ENCODE results near the gene LRRC31. TPM values are rescaled to one million over a fixed set of nuclear protein-coding genes. Genes with fewer than 3 reads are reported as not detected.

The LRRC31 gene
- total RNA-seq, 4 donors from 2014 or later: 18.0 to 67.6 (median 44.0) TPM

DNA sequence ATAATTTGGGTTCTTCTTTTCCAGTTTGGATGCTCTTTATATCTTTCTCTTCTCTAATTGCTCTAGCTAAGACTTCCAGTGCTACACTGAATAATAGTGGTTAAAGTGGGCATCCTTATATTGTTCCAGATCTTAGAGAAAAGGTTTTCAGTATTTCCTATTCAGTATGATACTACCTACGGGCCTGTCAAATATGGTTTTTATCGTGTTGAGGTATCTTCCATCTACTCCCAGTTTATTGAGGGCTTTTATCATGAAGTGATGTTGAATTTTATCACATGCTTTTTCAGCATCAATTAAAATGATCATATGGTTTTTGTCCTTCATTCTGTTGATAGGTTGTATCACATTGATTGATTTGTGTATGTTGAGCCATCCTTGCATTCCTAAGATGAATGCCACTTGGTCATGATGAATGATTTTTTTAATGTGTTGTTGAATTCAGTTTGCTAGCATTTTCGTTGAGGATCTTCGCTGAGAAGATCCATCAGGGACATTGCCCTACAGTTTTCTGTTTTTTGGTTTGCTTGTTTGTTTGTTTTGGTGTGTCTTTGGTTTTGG is 54.1 kb downstream of the LRRC31 start:
- Histone ChIP-seq H3K27ac (no peak overlapping the region), H3K4me3 (no peak overlapping the region), H3K27me3 (no peaks in the 10 kb centered on the region), H3K36me3 (no peaks in the 10 kb centered on the region), H3K4me1 (peaks cover 0 to 30% (median 14%) of the 10 kb centered on the region in 4 donors), H3K9me3 (peaks cover 0 to 9% of the 10 kb centered on the region in 2 donors)
- intact Hi-C loops (cut with DNase I; ENCODE audit: low total_unique reads) (no loop called here), in situ Hi-C loops (cut with MboI; ENCODE audit: low pct_ligation_motif_present in 1 of 4, low pct_unique_long_range_greater_than_20kb in 1 of 4, low sequenced_read_pairs in 3 of 4) (no loop called here)
- no peak for DNase-seq
- WGBS, 2 donors (ENCODE audit: low coverage in 1 of 2): 89 to 96% methylated on average over 4 of the region's 4 CpGs
- TF ChIP-seq POLR2AphosphoS5 (IDR thresholded peaks at IDR 0.05) (no peak), POLR2A (IDR thresholded peaks at IDR 0.05) (no peak), EP300 (IDR thresholded peaks at IDR 0.05; ENCODE audit: low read depth) (no peak)
- TF ChIP-seq, protein P1, sequence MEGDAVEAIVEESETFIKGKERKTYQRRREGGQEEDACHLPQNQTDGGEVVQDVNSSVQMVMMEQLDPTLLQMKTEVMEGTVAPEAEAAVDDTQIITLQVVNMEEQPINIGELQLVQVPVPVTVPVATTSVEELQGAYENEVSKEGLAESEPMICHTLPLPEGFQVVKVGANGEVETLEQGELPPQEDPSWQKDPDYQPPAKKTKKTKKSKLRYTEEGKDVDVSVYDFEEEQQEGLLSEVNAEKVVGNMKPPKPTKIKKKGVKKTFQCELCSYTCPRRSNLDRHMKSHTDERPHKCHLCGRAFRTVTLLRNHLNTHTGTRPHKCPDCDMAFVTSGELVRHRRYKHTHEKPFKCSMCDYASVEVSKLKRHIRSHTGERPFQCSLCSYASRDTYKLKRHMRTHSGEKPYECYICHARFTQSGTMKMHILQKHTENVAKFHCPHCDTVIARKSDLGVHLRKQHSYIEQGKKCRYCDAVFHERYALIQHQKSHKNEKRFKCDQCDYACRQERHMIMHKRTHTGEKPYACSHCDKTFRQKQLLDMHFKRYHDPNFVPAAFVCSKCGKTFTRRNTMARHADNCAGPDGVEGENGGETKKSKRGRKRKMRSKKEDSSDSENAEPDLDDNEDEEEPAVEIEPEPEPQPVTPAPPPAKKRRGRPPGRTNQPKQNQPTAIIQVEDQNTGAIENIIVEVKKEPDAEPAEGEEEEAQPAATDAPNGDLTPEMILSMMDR (IDR thresholded peaks at IDR 0.05): no peak

DNA sequence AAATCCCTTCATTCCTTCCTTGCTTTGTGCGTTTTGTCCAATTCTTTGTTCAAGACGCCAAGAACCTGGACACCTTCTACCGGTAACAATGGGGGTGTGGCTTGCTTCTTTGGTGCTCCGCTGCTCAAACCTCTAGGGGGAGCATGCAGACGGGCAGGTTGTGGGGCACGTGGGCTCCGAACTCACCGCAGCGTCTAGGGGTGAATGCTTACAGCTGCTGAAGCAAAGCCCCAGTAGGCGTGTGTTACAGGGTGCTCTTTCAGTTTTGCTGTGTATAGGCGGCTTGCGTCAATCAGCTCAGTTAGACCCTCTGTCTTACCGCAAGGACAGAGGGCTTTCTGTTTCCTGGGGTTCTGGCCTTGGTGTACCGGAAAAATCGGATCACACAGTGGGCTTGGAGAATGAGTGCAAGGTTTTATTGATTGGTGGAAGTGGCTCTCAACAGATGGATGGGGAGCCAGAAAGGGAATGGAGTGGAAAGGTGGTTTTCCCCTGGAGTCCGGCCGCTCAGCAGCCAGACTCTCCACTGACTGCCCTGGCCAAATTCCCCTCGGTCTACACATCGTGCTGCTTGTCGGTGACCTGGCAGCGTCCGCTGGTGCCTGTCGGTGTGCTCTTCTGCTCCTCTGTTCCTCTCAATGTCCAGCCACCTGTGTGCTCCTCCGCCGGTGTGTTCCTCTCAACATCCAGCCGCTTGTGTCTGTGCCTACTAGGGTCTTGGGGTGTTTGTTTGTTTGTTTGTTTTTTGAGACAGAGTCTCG is 55.8 kb downstream of the LRRC31 start:
- H3K27ac ChIP-seq: no peak overlapping the region
- TF ChIP-seq POLR2AphosphoS5 (IDR thresholded peaks at IDR 0.05): no peak
- TF ChIP-seq, protein P1 (IDR thresholded peaks at IDR 0.05): peak; percentile 29 to 50 (median 48)
- no peak for TF ChIP-seq POLR2A (IDR thresholded peaks at IDR 0.05)
- no peak for TF ChIP-seq EP300 (IDR thresholded peaks at IDR 0.05; ENCODE audit: low read depth)
- H3K36me3 ChIP-seq: no peaks in the 10 kb centered on the region
- WGBS, 2 donors (ENCODE audit: low coverage in 1 of 2): 56 to 70% methylated on average over 10 to 27 of the region's 27 CpGs
- intact Hi-C loops (cut with DNase I; ENCODE audit: low total_unique reads) (no loop called here), in situ Hi-C loops (cut with MboI; ENCODE audit: low pct_ligation_motif_present in 1 of 4, low pct_unique_long_range_greater_than_20kb in 1 of 4, low sequenced_read_pairs in 3 of 4) (no loop called here)
- H3K27me3 ChIP-seq: no peaks in the 10 kb centered on the region
- H3K9me3 ChIP-seq: peaks cover 0 to 9% of the 10 kb centered on the region in 2 donors
- peaks cover 0 to 30% (median 14%) of the 10 kb centered on the region in 4 donors for H3K4me1 ChIP-seq
- DNase-seq: peak; percentile 75
- peak overlapping the region in 3 of 4 donors; percentile 51 to 64 (median 51) for H3K4me3 ChIP-seq

DNA sequence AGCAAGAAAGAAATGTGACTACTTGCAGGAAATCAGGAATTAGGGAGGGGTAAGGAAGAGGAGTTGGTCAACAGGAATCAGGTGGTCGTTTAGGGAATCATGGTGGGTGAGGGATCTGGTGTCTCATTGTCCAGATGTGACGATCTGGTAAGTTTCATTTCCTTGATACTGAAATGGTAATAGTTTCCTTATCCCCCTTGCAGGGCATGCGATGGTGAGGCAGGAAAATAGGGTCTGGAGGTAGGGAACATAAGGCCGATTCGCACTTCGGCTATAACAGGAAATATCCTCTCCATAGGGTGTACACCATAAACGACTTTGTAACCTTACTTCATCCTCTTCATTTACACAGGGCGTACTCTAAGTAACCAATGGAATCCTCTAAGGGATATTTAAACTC is 56.5 kb downstream of the LRRC31 start:
- intact Hi-C loops (cut with DNase I; ENCODE audit: low total_unique reads) (no loop called here), in situ Hi-C loops (cut with MboI; ENCODE audit: low pct_ligation_motif_present in 1 of 4, low pct_unique_long_range_greater_than_20kb in 1 of 4, low sequenced_read_pairs in 3 of 4) (no loop called here)
- Histone ChIP-seq H3K9me3 (peaks cover 0 to 9% of the 10 kb centered on the region in 2 donors), H3K36me3 (no peaks in the 10 kb centered on the region), H3K4me3 (peak overlapping the region in 3 of 4 donors; percentile 51 to 64 (median 51)), H3K27ac (peak overlapping the region in 2 of 4 donors; percentile 72 to 77), H3K4me1 (peaks cover 0 to 30% (median 14%) of the 10 kb centered on the region in 4 donors), H3K27me3 (no peaks in the 10 kb centered on the region)
- WGBS, 2 donors (ENCODE audit: low coverage in 1 of 2): 46 to 47% methylated on average over 4 to 8 of the region's 8 CpGs
- TF ChIP-seq EP300 (IDR thresholded peaks at IDR 0.05; ENCODE audit: low read depth) (no peak), POLR2AphosphoS5 (IDR thresholded peaks at IDR 0.05) (no peak), POLR2A (IDR thresholded peaks at IDR 0.05) (no peak)
- TF ChIP-seq, protein P1 (IDR thresholded peaks at IDR 0.05): no peak
- DNase-seq: no peak
